GM19463 (cell line): ENCODE measurements around the gene LYPD6B.

Source experiments
- ATAC-seq: cut with Tn5 transposase; IDR thresholded peaks from one replicate; pipeline ENCODE4 v1.9.1; 2021; ENCODE audit warnings: mild to moderate bottlenecking, moderate library complexity; ENCODE audit not compliant: unreplicated experiment

Gene LYPD6B

DNA sequence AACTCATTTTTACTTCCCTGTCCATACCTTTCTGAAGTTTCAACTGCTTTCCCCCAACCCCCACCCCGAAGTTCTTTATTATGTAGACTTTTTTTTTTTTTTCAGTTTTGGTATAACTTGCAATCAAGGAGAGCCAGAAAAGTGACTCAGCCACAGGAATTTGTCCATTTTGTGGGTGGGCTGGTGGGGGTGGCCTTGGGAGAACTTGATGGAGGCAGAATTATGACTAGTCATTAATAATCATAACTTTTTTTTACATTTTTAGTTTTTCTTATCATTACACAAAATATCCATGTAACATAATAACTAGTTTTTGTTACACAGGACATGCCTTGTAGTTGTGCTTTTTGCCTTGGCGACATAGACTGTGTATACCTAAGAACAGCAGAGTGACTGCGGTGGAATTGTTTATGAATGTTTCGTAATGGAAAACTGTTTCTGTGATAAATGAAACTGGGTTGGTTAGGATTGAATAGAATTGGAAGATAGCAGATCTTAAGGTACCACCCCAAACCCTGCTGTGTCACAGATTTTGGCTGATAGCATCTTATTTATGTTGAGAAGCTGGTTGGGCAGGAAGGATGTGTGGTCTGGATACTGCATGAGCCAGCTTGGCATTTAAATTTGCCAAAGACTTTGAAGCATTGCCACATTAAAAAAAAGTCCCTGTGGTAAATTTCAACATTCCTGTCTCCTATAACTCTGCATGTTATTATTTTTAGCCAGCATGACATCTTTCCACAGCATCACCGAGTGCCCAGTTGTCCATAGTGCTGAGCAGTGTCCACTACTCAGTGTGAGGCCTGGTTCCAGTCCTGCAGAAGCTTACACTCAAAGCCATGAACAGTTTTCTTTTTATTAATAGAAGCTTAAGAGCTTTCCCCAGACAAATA lies 30.7 kb downstream of the LYPD6B start:
- no peak for ATAC-seq

DNA sequence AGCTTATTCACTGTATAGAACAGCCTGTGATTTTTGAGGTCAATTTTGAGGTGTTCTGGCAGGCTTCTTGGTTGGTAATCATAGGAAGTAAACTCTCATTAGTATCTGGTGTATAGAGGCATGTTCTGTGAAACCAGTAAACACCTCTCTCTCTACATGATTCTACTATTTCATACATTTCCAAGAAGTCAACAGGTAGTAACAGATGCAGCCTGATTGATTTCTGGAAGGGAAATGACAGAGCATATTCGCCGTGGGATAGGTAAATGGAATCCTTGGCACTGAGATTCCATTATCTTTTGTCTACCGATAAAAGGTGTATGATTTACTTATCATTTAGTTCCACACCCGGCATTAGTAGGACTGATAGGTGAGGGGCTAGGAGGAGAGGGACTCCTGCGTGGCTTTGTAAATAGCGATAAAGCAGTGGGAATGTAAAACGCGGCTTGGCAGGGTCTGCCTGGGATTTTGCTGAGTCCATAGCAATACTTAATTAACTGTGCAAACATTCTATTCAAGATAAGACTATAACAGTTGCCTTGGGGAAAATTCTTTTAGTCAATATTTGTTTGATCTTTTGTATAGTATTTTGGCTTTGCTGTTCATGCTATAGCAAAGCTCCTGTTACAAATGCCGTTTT lies 32.3 kb downstream of the LYPD6B start:
- no peak for ATAC-seq

DNA sequence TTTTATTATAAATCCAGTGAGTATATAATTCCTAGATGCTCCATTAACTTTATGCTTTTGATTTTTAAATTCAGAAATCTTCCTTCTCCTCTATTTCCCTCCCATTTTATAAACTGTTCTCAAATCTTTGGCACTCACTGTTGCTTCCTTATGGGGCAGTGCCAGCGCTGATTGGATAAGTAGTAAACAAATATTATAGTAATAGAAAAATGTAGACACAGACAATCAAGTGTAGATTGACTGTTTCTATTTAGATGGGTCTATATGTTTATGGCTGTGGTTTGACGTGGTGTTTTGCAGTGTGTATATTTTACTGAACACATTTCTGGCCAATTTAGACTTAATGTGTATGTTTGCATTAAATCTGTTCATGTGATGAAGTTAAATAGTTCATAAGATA lies 36.6 kb downstream of the LYPD6B start:
- no peak for ATAC-seq

DNA sequence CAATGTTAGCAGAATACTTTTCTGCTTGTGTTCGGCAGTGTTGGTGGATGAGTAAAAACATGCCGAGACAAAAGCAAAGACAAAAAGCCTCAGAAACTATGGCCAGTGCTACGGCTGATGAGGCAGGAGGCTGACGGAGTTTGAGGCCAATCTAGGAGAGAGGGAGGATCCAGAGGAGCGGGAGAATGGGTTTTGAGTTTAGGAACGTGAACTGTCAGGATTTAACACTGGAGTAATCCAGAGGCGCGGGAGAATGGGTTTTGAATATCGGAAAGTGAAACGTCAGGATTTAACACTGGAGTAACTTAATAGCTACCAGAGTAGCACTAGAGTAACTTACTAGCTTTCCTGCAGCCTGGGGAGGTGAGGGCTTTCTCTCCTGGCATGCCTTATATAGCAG lies 37.4 kb downstream of the LYPD6B start:
- no peak for ATAC-seq

DNA sequence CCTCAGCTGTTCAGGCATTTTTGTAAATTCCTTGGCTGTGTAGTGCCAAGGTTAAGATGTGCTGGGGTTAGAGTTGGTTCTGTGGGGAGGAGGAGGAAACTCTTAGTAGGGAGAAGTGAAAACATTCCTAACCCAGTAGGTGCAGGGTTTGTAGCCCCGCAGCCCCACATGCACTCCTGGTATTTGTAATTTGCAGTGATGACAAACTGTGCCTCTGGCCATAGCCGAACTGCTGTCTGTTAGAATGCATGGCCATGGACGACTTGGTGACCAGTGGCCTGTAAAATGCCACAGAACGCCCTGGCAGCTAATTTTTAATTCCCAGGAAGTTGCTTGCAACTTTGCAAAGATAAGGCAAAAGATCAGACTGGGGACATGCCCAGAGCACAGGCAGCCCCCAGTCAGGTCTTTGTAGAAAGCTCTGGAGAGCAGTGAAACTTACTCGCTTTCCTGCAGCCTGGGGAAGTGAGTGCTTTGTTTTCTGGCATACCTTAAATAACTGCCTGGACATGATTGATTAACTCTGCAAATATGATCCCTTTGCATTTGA lies 38.4 kb downstream of the LYPD6B start:
- ATAC-seq: no peak

DNA sequence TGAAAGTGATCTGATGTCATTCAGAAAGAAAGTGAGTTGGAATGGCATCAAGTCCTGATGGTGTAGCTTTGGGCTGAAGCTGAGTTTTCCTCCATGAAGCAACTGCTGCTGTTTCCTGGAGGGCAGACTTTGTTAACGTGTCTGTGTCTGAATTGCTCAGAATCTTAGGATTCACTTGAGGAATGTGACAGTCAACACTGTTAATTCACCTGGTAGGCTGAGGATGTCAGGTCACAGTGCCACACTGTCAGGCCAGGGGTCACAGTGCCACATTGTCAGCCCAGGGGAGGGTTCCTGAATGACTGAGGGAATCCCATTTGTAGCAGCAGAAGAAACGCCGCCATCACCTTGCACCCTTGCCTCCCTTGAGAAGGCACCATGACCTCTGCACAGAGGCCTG lies 39.4 kb downstream of the LYPD6B start:
- no peak for ATAC-seq

DNA sequence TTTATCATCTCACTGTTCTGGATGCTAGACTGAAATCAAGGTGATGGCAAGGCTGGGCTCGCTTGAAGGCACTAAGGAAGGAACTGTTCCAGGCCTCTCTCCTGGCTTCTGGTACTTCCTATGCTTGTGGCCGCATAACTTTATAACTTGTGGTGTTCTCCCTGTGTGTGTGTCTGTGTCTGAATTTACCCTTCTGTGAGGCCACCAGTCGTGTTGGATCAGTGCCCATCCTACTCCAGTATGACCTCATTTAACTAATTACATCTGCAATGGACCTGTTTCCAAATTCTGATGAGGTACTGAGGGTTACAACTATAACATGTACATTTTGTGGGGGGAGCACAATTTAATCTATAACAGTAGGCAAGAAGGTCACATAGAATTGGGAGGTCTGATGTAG lies 41.6 kb downstream of the LYPD6B start:
- no peak for ATAC-seq

DNA sequence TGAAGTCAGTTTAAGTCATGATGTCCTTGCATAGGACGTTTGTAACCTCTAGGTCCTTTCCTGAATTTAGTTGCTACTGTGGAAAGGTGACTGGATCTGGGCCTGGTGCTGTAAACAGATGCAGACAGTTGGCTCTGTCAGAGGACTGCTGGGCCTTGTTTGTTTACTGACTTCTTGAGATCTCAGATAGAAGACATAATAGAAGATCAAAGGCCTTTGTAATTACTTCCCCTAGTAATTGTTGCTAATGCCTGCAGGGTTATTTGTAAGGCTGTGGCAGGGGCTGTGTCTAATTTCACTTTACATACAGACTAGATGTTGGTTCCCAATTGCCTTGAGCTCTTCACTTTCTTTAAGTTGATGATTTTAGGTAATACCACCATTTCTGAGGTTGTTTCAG lies 42.5 kb downstream of the LYPD6B start:
- ATAC-seq: no peak

DNA sequence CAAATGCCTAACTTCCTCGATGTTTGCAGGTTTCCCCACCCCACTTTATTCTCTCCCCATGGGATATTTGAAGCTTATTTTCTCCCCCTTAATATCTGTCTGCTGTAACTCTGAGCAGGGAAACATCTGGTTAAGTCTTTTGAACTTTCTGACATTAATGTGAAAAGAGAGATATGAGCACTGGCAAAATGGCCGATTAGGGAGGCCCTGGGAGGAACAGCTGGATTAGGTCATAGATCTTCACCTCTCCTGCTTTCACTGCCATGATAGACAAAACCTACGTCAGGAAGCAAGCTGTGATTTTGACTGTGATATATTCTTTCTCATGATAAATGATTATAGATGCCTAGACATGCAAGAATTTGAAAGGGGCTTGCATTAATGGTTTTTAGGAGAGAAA lies 43.6 kb downstream of the LYPD6B start:
- no peak for ATAC-seq

DNA sequence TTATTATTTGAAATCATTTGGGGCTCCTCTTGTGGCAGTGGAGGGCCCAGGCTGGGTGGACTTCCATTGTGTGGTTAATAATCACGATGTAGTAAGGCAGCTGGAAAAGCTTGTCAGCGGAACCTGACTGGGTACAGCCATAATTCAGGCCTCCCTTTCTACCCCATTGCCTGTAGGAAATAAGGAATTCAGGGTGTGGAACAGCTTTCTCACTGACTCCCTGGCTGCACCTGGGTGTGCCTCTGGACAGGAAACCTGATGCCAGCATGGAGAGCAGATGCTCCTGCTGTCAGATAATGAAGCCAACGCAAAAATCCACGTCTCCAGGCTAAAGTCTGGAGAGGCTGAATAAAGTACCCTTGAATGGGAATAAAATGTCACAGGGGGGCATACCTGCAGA lies 44.2 kb downstream of the LYPD6B start:
- ATAC-seq: no peak

DNA sequence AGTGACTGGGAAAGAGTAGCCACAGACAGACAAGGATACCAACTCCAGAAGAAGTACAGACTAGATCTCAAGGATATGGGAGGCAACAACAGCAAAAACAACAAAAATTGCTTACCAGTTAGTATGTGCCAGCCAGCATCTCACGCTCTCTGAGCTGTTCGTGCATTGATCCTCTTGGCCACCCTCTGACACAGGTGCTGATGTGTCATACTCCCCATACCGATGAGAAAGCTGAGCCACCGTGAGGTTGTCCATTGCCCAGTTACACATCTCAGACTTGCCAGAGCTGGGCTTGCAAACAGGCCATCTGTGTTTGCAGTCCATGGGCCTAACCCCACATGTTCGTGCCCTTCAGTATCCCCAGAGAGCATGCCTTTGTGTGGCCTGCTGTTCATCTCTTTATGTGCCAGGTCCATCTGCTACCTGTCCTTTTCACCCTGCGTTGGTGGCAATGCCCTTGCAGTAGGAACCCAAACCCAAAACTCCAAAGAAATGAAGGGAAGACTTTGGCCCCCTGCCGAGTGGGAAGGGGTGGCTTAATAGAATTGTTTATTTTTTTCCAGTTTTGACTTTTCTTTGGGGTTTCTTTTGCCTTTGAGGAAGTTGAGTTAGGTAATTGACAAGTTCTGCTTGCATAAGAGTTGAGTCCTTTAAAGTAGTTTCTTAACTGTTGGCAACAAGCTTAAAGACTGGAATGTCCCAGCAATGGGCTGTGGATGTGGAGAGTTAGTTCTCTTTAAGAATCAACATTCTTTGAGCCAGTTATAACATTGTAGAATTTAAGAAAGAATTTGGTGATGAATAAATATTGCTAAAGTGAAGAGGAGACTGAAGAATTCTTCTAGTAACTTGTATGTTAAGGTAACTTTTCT lies 46.7 kb downstream of the LYPD6B start:
- ATAC-seq: no peak

DNA sequence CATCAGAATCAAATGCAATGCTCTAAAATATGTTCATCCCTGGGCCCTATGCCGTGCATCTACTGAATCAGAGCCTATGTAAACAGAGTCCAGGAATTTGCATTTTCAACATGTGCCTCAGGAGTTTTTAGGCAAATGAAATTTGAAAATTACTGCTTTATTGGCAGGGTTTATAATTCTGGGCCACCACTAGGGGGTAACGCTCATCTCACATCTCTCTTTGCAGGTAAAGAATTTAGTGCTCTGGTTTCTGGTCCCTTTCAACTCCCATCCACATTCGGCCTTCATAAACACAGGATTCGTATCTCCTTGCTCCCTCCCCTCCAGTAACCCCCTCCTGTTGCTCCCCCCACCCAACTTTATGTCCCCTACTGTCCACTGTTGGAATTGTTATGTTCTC lies 49.3 kb downstream of the LYPD6B start:
- no peak for ATAC-seq

DNA sequence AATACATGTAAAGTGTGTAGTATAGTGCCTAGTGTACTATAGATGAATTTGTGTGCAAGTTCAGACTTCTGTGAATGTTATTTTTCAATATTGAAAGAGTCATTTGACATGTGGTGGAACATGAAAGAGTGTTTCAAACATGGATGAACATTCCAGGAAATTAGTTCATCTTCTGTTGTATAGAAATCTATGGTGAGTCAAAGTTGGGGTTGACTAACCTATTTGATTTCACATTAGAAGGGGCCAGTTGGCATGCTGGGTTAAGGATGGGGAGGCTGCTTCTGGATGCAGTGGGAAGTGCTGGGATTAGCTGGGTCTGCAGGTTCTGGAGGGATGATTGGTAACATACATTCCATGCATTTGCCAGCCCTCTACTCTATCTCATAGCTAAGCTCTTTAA lies 50.6 kb downstream of the LYPD6B start:
- ATAC-seq: no peak

DNA sequence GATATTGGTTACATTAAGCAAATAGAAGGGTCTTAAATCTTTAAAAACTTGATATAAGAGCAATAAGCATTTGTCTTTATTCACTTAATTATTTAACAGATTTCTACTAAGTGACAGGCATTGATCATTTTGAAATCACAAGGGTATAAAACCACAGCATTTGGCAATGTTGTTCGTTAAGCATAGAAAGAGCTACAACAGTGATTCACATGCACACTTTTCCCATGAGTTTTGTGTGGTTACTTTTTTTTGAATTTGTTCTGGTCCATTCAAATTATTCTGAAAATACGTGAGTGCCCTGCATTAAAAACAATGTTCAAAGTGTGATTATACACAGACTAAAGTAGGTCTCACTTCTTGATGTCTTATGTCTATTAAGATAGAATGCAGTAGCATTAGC lies 52.2 kb downstream of the LYPD6B start:
- ATAC-seq: no peak

DNA sequence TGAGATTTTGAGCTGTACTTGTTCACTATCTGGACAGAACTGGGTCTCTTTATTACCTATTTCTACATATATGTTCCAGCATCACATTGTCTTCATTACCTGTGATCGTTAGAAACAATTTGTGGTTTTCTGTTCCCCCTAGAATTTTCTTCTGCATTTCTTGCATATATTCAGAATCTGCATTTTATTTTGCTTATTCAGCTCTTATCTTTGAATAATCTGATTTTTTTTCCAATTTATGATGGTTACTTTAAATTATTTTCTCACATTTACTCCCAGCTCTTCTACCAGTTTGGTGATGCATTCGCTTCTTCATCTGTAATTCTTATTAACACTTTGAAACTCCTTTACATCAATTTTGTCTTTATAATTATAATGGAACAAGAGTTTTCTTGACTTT lies 55.1 kb downstream of the LYPD6B start:
- no peak for ATAC-seq

DNA sequence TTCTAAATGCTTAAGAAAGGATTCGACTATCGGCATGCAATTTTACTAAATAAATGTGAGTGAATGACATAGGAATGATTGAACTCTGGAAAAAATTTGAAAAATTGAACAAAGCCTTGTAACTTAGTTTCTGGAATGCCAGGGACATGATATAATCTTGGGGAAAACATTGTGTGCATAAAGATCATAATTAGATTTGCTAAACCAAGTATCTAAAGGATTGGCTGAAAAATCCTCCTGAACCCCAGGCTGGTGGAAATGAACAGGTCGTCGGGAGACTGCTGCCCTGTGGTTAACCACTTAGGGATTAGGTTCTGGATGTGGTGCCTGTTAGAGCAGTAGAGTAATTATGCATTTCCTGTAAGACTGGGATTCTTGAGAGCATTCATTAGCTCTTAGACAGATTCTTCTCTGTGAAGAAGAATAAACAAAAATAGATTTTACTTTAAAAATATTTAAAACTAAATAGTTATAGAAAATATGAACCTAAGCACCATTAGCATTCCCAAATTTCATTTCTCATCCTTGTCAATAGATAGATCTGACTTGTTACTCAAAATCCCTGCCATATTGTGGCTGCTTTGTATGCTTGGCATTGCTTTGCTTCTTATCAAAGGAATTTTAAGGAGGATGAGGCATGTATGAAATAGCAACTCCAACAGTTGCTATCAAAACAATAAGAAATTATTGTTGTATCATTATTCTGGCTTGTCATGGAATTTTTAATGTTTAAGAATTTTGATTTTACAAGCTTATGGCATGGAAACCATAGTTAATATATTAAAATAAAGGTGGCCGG lies 55.9 kb downstream of the LYPD6B start:
- ATAC-seq: no peak

DNA sequence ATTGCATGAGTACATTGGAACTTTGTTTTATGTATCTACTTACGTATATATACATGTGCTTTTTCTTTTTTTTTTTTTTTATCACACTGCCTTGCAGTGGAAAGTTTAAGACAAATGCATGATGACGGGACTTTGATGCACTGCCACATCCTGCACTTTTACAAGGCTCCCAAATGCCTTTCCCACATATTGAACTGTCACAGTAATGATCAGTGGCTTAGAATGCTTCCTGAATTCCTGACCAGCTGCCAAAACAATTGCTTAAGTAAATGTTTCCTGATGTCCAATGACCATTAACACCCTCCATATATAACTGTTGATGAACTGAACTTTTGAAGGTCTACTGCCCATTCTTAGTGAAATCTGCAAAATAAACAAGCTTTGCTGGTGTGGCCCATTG lies 60.2 kb downstream of the LYPD6B start:
- no peak for ATAC-seq

DNA sequence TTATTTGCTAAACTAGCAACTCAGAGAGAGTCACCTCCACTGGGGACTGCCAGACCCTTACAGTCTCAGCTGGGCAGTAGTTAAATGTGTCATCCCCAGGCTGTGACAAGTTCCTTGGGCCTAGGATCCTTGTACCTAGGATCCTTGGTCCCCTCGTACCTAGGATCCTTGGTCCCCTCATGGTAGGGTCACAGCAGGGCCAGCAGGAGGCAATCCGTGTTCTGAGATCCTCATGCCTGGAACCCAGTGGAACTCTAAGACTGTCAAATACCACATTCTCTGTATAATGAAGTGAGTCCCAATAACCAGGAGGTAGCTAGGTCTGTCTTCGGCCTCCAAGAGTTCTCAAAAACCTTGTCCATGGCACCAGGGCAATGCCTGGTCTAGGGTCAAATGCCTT lies 60.8 kb downstream of the LYPD6B start:
- no peak for ATAC-seq

DNA sequence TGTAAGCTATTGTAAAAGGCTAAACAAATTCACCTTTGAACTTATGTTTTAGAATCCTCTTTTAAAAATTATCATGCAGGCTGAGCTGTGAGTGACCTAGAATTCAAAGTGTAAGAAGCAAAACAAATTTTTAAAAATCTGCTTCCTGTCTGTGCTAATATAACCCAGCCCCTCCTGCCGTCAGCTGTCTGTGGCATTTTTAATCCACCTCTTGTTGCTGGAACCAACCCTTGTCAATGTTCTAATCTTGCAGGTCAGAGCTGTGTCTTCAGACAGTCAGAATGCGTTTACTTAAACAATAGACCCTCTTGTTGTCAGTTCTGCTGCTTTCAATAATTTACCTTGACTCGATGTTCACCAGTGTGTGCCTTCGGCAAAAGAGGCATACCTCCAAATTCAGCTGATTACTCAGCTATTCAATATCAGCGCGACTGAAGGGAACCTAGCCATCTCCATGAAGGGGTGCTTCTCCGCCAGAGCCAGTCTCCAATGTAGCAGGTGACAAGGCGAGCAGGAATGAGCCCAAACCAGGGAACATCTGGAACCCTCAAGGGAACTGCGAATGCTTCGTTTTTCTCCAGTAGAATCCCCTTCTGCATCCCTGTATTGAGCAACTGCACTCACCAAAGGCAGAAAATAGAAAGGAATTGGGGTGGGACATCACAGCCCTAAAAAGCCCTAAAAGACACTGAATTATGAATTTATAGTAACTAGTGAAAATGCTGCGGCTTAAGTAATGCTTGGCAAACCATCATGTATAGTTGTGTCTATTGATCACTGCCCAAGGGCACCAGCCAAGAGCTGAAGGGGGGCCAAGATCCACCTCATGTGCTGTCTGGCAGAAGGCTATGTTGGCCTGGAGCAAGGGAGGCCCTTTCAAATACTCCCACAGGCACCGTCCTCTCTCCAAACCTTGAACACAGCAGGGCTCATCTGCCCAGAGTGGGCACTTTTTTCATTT lies 62.5 kb downstream of the LYPD6B start:
- no peak for ATAC-seq
